IMR-90 (cell line): ENCODE results near the gene KAZN.

Source experiments
- BHLHE40 ChIP-seq: fragments of 150-350 bp; IDR thresholded peaks from 2 replicates; pipeline ENCODE4 v1.6.1; 2016; ENCODE audit warnings: mild to moderate bottlenecking, low read depth, low read length
- CHD1 ChIP-seq: IDR thresholded peaks from 2 replicates; pipeline ENCODE4 v1.6.1; 2012; ENCODE audit warnings: low read depth, low read length, improper control_type of control experiment
- CTCF ChIP-seq: conservative IDR thresholded peaks from 2 replicates; pipeline ENCODE4 v1.5.1; 2012; ENCODE audit warnings: mild to moderate bottlenecking, low read depth, low read length, improper control_type of control experiment
- ELK1 ChIP-seq: fragments of 150-350 bp; IDR thresholded peaks from 2 replicates; pipeline ENCODE4 v1.6.1; 2016; ENCODE audit warnings: low read depth, mild to moderate bottlenecking, low read length, moderate library complexity, borderline replicate concordance
- FOS ChIP-seq: fragments of 150-350 bp; IDR thresholded peaks from 2 replicates; pipeline ENCODE4 v1.6.1; 2016; ENCODE audit warnings: low read depth, low read length
- MAFK ChIP-seq: IDR thresholded peaks from 2 replicates; pipeline ENCODE4 v1.6.1; 2012; ENCODE audit warnings: low read depth, low read length, improper control_type of control experiment
- MXI1 ChIP-seq: IDR thresholded peaks from 2 replicates; pipeline ENCODE4 v1.6.1; 2012; ENCODE audit warnings: low read depth, mild to moderate bottlenecking, low read length, moderate library complexity, borderline replicate concordance
- NFE2L2 ChIP-seq: fragments of 150-350 bp; IDR thresholded peaks from 2 replicates; pipeline ENCODE4 v1.6.1; 2016; ENCODE audit warnings: low read depth, mild to moderate bottlenecking, low read length
- POLR2A ChIP-seq: IDR thresholded peaks from 2 replicates; pipeline ENCODE4 v1.6.1; 2012; ENCODE audit warnings: mild to moderate bottlenecking, low read depth, low read length
- RAD21 ChIP-seq: IDR thresholded peaks from 2 replicates; pipeline ENCODE4 v1.6.1; 2012; ENCODE audit warnings: low read length, improper control_type of control experiment
- RFX5 ChIP-seq: IDR thresholded peaks from 2 replicates; pipeline ENCODE4 v1.8.0; 2012; ENCODE audit warnings: low read depth, mild to moderate bottlenecking, low read length, moderate library complexity
- SMC3 ChIP-seq: fragments of 150-350 bp; IDR thresholded peaks from 2 replicates; pipeline ENCODE4 v1.6.1; 2016; ENCODE audit warnings: low read depth, mild to moderate bottlenecking, antibody characterized with exemption, low read length, moderate library complexity

GRCh38 chr1:14993414-14993813, 394.9 kb downstream of the KAZN start:
- no peak for TF ChIP-seq CTCF
- TF ChIP-seq NFE2L2, result no peak
- no peak for TF ChIP-seq POLR2A
- no peak for TF ChIP-seq CHD1
- no peak for TF ChIP-seq RAD21
- no peak for TF ChIP-seq MAFK
- TF ChIP-seq ELK1, result no peak
- no peak for TF ChIP-seq MXI1
- no peak for TF ChIP-seq RFX5
- TF ChIP-seq BHLHE40, result no peak
- no peak for TF ChIP-seq FOS
- TF ChIP-seq SMC3, result no peak
